GM23338 (cell line): ENCODE measurements around the gene DHDDS. TPM values are rescaled to one million over a fixed set of nuclear protein-coding genes. Genes with fewer than 3 reads are reported as not detected.

Experiments used
- ATAC-seq: fragments of 200-7000 bp; cut with Tn5 transposase; 3 replicates; pipeline ENCODE4 v1.9.1; 2020
- DNase-seq: peaks from one replicate; pipeline ENCODE4 v3.0.0-alpha.2; 2015; ENCODE audit warnings: low spot score
- H2AFZ ChIP-seq: fragments of 200-600 bp; sonication (generic); 2 replicates; pipeline ENCODE4 v1.8.0; 2016; ENCODE audit warnings: antibody characterized with exemption, mild to moderate bottlenecking, moderate library complexity
- H3F3A ChIP-seq: fragments of 200-600 bp; sonication (generic); replicated peaks from 2 replicates; pipeline ENCODE4 v1.8.0; 2017; ENCODE audit warnings: antibody characterized with exemption, mixed run types, low read depth
- H3K27ac ChIP-seq: fragments of 200-600 bp; sonication (generic); 2 replicates; pipeline ENCODE4 v1.6.1; 2016; ENCODE audit warnings: low read depth
- H3K27me3 ChIP-seq: fragments of 200-600 bp; sonication (generic); 2 replicates; pipeline ENCODE4 v1.8.0; 2016; ENCODE audit warnings: mild to moderate bottlenecking, mixed run types, moderate library complexity; ENCODE audit not compliant: insufficient read depth
- H3K36me3 ChIP-seq: fragments of 200-600 bp; sonication (generic); 2 replicates; pipeline ENCODE4 v1.8.0; 2016; ENCODE audit warnings: mild to moderate bottlenecking; ENCODE audit not compliant: insufficient read depth
- H3K4me1 ChIP-seq: fragments of 200-600 bp; sonication (generic); 2 replicates; pipeline ENCODE4 v1.8.0; 2016; ENCODE audit warnings: mild to moderate bottlenecking, moderate library complexity; ENCODE audit not compliant: insufficient read depth
- H3K4me2 ChIP-seq: fragments of 200-600 bp; sonication (generic); 2 replicates; pipeline ENCODE4 v1.7.1; 2017; ENCODE audit warnings: mixed run types
- H3K4me3 ChIP-seq: fragments of 200-600 bp; sonication (generic); 2 replicates; pipeline ENCODE4 v1.6.1; 2016; ENCODE audit warnings: mixed run types
- H3K79me2 ChIP-seq: fragments of 200-600 bp; sonication (generic); replicated peaks from 2 replicates; pipeline ENCODE4 v1.8.0; 2017; ENCODE audit warnings: mild to moderate bottlenecking; ENCODE audit not compliant: insufficient read depth
- H3K9me2 ChIP-seq: fragments of 200-600 bp; sonication (generic); 2 replicates; pipeline ENCODE4 v1.8.0; 2017; ENCODE audit not compliant: insufficient read depth
- H4K20me1 ChIP-seq: fragments of 200-600 bp; sonication (generic); replicated peaks from 2 replicates; pipeline ENCODE4 v1.8.0; 2017; ENCODE audit warnings: mild to moderate bottlenecking; ENCODE audit not compliant: insufficient read depth
- H3K27ac Mint-ChIP-seq: 2 replicates; pipeline ENCODE4 v1.8.0; 2020; ENCODE audit warnings: inconsistent platforms, mild to moderate bottlenecking, moderate library complexity, mixed read lengths
- H3K27me3 Mint-ChIP-seq: 3 replicates; pipeline ENCODE4 v1.8.0; 2022; ENCODE audit warnings: low read depth, mild to moderate bottlenecking, moderate library complexity, mixed read lengths, inconsistent platforms; ENCODE audit not compliant: insufficient read depth, poor library complexity
- H3K36me3 Mint-ChIP-seq: 3 replicates; pipeline ENCODE4 v1.8.0; 2021; ENCODE audit warnings: low read depth, mild to moderate bottlenecking, inconsistent platforms, moderate library complexity, mixed read lengths
- H3K4me1 Mint-ChIP-seq: 3 replicates; pipeline ENCODE4 v1.8.0; 2020; ENCODE audit warnings: mild to moderate bottlenecking, inconsistent platforms, mixed read lengths
- H3K4me3 Mint-ChIP-seq: 3 replicates; pipeline ENCODE4 v1.8.0; 2021; ENCODE audit warnings: moderate library complexity, mild to moderate bottlenecking, inconsistent platforms, mixed read lengths
- H3K9me3 Mint-ChIP-seq: 3 replicates; pipeline ENCODE4 v1.8.0; 2020; ENCODE audit warnings: moderate library complexity, mild to moderate bottlenecking, inconsistent platforms, mixed read lengths
- CREB1 ChIP-seq: fragments of 250-450 bp; sonication (Bioruptor Pico); IDR thresholded peaks from 2 replicates; pipeline ENCODE4 v1.5.0; 2020; ENCODE audit warnings: low read depth, mild to moderate bottlenecking, moderate library complexity
- EZH2 ChIP-seq: fragments of 200-600 bp; sonication (generic); IDR thresholded peaks from one replicate; pipeline ENCODE4 v1.8.0; 2017; ENCODE audit warnings: antibody characterized with exemption, mild to moderate bottlenecking, low read depth; ENCODE audit not compliant: unreplicated experiment
- EZH2phosphoT487 ChIP-seq: fragments of 200-600 bp; sonication (generic); IDR thresholded peaks from one replicate; pipeline ENCODE4 v1.8.1; 2018; ENCODE audit warnings: antibody characterized with exemption; ENCODE audit not compliant: unreplicated experiment
- JUNB ChIP-seq: IDR thresholded peaks from one replicate; pipeline ENCODE4 v1.6.1; 2016; ENCODE audit warnings: antibody characterized with exemption; ENCODE audit not compliant: unreplicated experiment
- NANOG ChIP-seq: IDR thresholded peaks from 2 replicates; pipeline ENCODE4 v1.6.1; 2016; ENCODE audit warnings: antibody characterized with exemption, borderline replicate concordance
- POLR2AphosphoS5 ChIP-seq: IDR thresholded peaks from 2 replicates; pipeline ENCODE4 v1.6.1; 2016; ENCODE audit warnings: antibody characterized with exemption, low read depth
- ZNF114 ChIP-seq: fragments of 250-450 bp; sonication (Bioruptor Pico); IDR thresholded peaks from 2 replicates; pipeline ENCODE4 v1.5.0; 2020; ENCODE audit warnings: mild to moderate bottlenecking, moderate library complexity
- ZNF331 ChIP-seq: fragments of 250-450 bp; sonication (Bioruptor Pico); IDR thresholded peaks from 2 replicates; pipeline ENCODE4 v1.5.0; 2020; ENCODE audit warnings: low read depth, mild to moderate bottlenecking, moderate library complexity
- polyA plus RNA-seq: library from polyadenylated mRNA; unstranded; fragments of >200 nt; fragmentation: Nextera tagmentation; extraction: Ambion mirVana; gene quantifications from 2 replicates; pipeline ENCODE4 v1.2.1, GENCODE V29; 2016
- total RNA-seq: library from RNA; depleted of rRNA; stranded (reverse); fragments of >200 nt; shearing (Covaris generic); gene quantifications from 2 replicates; pipeline ENCODE4 v1.2.3, GENCODE V29; 2014
- TF ChIP-seq, protein P1 (sequence below), 2 experiments: fragments of 200-600 bp in 1 of 2; sonication (generic) in 1 of 2; conservative IDR thresholded peaks; 2 replicates each; pipeline versions ENCODE4 v1.5.1 to v1.6.1; 2016 to 2017; ENCODE audit warnings: antibody characterized with exemption in 2 of 2, low read depth in 2 of 2, mild to moderate bottlenecking in 2 of 2, moderate library complexity in 1 of 2
- TF ChIP-seq, protein P2 (sequence below): IDR thresholded peaks from one replicate; pipeline ENCODE4 v1.6.1; 2018; ENCODE audit warnings: antibody characterized with exemption; ENCODE audit not compliant: unreplicated experiment
- TF ChIP-seq, protein P3 (sequence below): fragments of 250-450 bp; sonication (Bioruptor Pico); IDR thresholded peaks from 2 replicates; pipeline ENCODE4 v1.5.0; 2020; ENCODE audit warnings: mild to moderate bottlenecking, moderate library complexity

The DHDDS gene
- total and polyA plus RNA-seq, 2 experiments from 2014 or later, result 32.6 to 49.5 TPM

DNA sequence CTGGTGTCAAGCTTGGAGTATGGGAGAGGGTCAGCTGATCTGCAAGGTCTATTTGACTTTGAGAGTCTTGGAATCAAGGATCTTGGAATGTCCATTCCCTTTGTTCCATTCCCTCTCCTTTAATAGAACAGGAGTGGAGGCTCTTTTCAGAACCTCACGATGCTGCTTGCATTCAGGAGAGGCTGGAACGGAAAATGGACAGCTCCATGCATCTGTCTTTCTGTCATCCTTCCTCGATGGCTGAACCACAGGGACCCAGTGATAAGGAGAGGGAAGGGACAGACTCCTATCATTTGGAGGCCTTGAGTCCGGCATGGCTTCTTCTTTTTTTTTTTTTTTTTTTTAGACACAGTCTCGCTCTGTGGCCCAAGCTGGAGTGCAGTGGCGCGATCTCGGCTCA, 36.4 kb upstream of the DHDDS start:
- DNase-seq, result no peak
- no peak overlapping the region for H3K27ac ChIP-seq
- no peaks in the 10 kb centered on the region for H3K36me3 Mint-ChIP-seq
- no peaks in the 10 kb centered on the region for H3K9me3 Mint-ChIP-seq
- H3K9me2 ChIP-seq, result no peaks in the 10 kb centered on the region
- no peak overlapping the region for H2AFZ ChIP-seq
- no peaks in the 10 kb centered on the region for H3K79me2 ChIP-seq
- no peaks in the 10 kb centered on the region for H4K20me1 ChIP-seq
- TF ChIP-seq NANOG, result no peak
- no peak for TF ChIP-seq ZNF114 (CRISPR knock-in tag)
- no peak for TF ChIP-seq CREB1 (CRISPR knock-in tag)
- no peak for TF ChIP-seq POLR2AphosphoS5
- no peak overlapping the region for H3K4me3 ChIP-seq
- peaks cover 14% of the 10 kb centered on the region for H3K4me1 ChIP-seq
- peaks cover 15% of the 10 kb centered on the region for H3K27me3 Mint-ChIP-seq
- H3K4me1 Mint-ChIP-seq, result peaks cover 24% of the 10 kb centered on the region
- no peak for ATAC-seq
- no peaks in the 10 kb centered on the region for H3F3A ChIP-seq
- no peaks in the 10 kb centered on the region for H3K36me3 ChIP-seq
- no peak overlapping the region for H3K4me2 ChIP-seq
- H3K27me3 ChIP-seq, result no peaks in the 10 kb centered on the region
- H3K27ac Mint-ChIP-seq, result no peak overlapping the region
- H3K4me3 Mint-ChIP-seq, result no peak overlapping the region

DNA sequence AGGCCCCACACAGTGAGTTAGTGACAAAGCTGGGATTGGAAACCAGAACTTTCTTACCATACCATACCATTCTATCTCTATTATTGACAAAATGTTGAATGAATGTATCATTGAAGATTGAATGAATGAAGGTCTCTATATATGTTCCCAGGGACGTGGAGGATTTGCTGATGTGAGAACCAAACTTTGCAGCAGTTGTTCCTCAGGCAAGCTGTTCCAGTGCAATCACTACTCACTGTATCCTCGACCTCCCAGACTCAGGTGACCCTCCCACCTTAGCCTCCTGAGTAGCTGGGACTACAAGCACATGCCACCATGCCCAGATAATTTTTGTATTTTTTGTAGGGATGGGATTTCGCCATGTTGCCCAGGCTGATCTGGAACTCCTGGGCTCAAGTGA, 33.1 kb upstream of the DHDDS start:
- no peak overlapping the region for H2AFZ ChIP-seq
- Mint-ChIP-seq H3K9me3 (no peaks in the 10 kb centered on the region), H3K4me3 (no peak overlapping the region), H3K27ac (no peak overlapping the region), H3K27me3 (peaks cover 8% of the 10 kb centered on the region), H3K36me3 (no peaks in the 10 kb centered on the region), H3K4me1 (peaks cover 2% of the 10 kb centered on the region; the same call in 1 of the 3 replicates)
- H3K9me2 ChIP-seq, result no peaks in the 10 kb centered on the region
- H3F3A ChIP-seq, result no peaks in the 10 kb centered on the region
- ATAC-seq (no peak), DNase-seq (no peak)
- no peaks in the 10 kb centered on the region for H3K36me3 ChIP-seq
- no peaks in the 10 kb centered on the region for H3K79me2 ChIP-seq
- H3K4me3 ChIP-seq, result no peak overlapping the region
- H3K27me3 ChIP-seq, result no peaks in the 10 kb centered on the region
- H3K4me2 ChIP-seq, result no peak overlapping the region
- H3K4me1 ChIP-seq, result no peaks in the 10 kb centered on the region
- H4K20me1 ChIP-seq, result no peaks in the 10 kb centered on the region
- 0 out of 2 replicates have a peak overlapping the region, but pooled peaks have one; percentile 19 for H3K27ac ChIP-seq
- TF ChIP-seq, protein P1, sequence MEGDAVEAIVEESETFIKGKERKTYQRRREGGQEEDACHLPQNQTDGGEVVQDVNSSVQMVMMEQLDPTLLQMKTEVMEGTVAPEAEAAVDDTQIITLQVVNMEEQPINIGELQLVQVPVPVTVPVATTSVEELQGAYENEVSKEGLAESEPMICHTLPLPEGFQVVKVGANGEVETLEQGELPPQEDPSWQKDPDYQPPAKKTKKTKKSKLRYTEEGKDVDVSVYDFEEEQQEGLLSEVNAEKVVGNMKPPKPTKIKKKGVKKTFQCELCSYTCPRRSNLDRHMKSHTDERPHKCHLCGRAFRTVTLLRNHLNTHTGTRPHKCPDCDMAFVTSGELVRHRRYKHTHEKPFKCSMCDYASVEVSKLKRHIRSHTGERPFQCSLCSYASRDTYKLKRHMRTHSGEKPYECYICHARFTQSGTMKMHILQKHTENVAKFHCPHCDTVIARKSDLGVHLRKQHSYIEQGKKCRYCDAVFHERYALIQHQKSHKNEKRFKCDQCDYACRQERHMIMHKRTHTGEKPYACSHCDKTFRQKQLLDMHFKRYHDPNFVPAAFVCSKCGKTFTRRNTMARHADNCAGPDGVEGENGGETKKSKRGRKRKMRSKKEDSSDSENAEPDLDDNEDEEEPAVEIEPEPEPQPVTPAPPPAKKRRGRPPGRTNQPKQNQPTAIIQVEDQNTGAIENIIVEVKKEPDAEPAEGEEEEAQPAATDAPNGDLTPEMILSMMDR (conservative IDR thresholded peaks at IDR 0.05; ENCODE audit: low read depth in 2 of 2), result no peak
- no peak for TF ChIP-seq EZH2
- TF ChIP-seq POLR2AphosphoS5, result no peak
- TF ChIP-seq NANOG, result no peak
- TF ChIP-seq JUNB, result no peak
- TF ChIP-seq ZNF114 (CRISPR knock-in tag), result no peak
- TF ChIP-seq, protein P2, sequence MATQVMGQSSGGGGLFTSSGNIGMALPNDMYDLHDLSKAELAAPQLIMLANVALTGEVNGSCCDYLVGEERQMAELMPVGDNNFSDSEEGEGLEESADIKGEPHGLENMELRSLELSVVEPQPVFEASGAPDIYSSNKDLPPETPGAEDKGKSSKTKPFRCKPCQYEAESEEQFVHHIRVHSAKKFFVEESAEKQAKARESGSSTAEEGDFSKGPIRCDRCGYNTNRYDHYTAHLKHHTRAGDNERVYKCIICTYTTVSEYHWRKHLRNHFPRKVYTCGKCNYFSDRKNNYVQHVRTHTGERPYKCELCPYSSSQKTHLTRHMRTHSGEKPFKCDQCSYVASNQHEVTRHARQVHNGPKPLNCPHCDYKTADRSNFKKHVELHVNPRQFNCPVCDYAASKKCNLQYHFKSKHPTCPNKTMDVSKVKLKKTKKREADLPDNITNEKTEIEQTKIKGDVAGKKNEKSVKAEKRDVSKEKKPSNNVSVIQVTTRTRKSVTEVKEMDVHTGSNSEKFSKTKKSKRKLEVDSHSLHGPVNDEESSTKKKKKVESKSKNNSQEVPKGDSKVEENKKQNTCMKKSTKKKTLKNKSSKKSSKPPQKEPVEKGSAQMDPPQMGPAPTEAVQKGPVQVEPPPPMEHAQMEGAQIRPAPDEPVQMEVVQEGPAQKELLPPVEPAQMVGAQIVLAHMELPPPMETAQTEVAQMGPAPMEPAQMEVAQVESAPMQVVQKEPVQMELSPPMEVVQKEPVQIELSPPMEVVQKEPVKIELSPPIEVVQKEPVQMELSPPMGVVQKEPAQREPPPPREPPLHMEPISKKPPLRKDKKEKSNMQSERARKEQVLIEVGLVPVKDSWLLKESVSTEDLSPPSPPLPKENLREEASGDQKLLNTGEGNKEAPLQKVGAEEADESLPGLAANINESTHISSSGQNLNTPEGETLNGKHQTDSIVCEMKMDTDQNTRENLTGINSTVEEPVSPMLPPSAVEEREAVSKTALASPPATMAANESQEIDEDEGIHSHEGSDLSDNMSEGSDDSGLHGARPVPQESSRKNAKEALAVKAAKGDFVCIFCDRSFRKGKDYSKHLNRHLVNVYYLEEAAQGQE, result no peak
- TF ChIP-seq CREB1 (CRISPR knock-in tag), result no peak
- no peak for TF ChIP-seq EZH2phosphoT487
- no peak for TF ChIP-seq ZNF331
- TF ChIP-seq, protein P3, sequence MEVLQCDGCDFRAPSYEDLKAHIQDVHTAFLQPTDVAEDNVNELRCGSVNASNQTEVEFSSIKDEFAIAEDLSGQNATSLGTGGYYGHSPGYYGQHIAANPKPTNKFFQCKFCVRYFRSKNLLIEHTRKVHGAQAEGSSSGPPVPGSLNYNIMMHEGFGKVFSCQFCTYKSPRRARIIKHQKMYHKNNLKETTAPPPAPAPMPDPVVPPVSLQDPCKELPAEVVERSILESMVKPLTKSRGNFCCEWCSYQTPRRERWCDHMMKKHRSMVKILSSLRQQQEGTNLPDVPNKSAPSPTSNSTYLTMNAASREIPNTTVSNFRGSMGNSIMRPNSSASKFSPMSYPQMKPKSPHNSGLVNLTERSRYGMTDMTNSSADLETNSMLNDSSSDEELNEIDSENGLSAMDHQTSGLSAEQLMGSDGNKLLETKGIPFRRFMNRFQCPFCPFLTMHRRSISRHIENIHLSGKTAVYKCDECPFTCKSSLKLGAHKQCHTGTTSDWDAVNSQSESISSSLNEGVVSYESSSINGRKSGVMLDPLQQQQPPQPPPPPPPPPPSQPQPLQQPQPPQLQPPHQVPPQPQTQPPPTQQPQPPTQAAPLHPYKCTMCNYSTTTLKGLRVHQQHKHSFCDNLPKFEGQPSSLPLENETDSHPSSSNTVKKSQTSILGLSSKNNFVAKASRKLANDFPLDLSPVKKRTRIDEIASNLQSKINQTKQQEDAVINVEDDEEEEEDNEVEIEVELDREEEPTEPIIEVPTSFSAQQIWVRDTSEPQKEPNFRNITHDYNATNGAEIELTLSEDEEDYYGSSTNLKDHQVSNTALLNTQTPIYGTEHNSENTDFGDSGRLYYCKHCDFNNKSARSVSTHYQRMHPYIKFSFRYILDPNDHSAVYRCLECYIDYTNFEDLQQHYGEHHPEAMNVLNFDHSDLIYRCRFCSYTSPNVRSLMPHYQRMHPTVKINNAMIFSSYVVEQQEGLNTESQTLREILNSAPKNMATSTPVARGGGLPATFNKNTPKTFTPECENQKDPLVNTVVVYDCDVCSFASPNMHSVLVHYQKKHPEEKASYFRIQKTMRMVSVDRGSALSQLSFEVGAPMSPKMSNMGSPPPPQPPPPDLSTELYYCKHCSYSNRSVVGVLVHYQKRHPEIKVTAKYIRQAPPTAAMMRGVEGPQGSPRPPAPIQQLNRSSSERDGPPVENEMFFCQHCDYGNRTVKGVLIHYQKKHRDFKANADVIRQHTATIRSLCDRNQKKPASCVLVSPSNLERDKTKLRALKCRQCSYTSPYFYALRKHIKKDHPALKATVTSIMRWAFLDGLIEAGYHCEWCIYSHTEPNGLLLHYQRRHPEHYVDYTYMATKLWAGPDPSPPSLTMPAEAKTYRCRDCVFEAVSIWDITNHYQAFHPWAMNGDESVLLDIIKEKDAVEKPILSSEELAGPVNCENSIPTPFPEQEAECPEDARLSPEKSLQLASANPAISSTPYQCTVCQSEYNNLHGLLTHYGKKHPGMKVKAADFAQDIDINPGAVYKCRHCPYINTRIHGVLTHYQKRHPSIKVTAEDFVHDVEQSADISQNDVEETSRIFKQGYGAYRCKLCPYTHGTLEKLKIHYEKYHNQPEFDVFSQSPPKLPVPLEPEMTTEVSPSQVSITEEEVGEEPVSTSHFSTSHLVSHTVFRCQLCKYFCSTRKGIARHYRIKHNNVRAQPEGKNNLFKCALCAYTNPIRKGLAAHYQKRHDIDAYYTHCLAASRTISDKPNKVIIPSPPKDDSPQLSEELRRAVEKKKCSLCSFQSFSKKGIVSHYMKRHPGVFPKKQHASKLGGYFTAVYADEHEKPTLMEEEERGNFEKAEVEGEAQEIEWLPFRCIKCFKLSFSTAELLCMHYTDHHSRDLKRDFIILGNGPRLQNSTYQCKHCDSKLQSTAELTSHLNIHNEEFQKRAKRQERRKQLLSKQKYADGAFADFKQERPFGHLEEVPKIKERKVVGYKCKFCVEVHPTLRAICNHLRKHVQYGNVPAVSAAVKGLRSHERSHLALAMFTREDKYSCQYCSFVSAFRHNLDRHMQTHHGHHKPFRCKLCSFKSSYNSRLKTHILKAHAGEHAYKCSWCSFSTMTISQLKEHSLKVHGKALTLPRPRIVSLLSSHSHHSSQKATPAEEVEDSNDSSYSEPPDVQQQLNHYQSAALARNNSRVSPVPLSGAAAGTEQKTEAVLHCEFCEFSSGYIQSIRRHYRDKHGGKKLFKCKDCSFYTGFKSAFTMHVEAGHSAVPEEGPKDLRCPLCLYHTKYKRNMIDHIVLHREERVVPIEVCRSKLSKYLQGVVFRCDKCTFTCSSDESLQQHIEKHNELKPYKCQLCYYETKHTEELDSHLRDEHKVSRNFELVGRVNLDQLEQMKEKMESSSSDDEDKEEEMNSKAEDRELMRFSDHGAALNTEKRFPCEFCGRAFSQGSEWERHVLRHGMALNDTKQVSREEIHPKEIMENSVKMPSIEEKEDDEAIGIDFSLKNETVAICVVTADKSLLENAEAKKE (CRISPR knock-in tag), result no peak
